Suprapubic skin (tissue), 4 donors: ENCODE data around the gene NKD2. TPM values are rescaled to one million over a fixed set of nuclear protein-coding genes. Genes with fewer than 3 reads are reported as not detected.
"Not testable (repeated sequence)": the region's sequence is repeated elsewhere in the genome, so short reads cannot be mapped to it uniquely, and the experiment has no call there.

ENCODE experiments used
- DNase-seq, 2 donors: peaks; one replicate each; pipeline ENCODE4 v3.0.0-alpha.2; 2019; ENCODE audit warnings: low spot score in 2 of 2
- H3K27ac ChIP-seq: fragments of 200-600 bp; sonication (generic); one replicate; pipeline ENCODE4 v1.5.1; 2019
- H3K27me3 ChIP-seq: fragments of 200-600 bp; sonication (generic); one replicate; pipeline ENCODE4 v1.5.1; 2019
- H3K36me3 ChIP-seq: fragments of 200-600 bp; sonication (generic); one replicate; pipeline ENCODE4 v1.5.1; 2019
- H3K4me1 ChIP-seq: fragments of 200-600 bp; sonication (generic); one replicate; pipeline ENCODE4 v1.5.1; 2019
- H3K4me3 ChIP-seq: fragments of 200-600 bp; sonication (generic); one replicate; pipeline ENCODE4 v1.5.1; 2019; ENCODE audit warnings: mild to moderate bottlenecking
- H3K9me3 ChIP-seq: fragments of 200-600 bp; sonication (generic); one replicate; pipeline ENCODE4 v1.5.1; 2019
- CTCF ChIP-seq, 2 donors: fragments of 200-600 bp in 1 of 2; fragments of 450-650 bp in 1 of 2; sonication (generic) in 1 of 2; IDR thresholded peaks; one replicate each; pipeline ENCODE4 v1.5.1; 2016 to 2019; ENCODE audit warnings: antibody characterized with exemption in 2 of 2, mild to moderate bottlenecking in 1 of 2, moderate library complexity in 1 of 2
- EP300 ChIP-seq: sonication (generic); formaldehyde crosslinking; IDR thresholded peaks from one replicate; pipeline ENCODE4 v1.6.1; 2017; ENCODE audit warnings: antibody characterized with exemption
- POLR2A ChIP-seq, 2 donors: fragments of 450-650 bp; IDR thresholded peaks; one replicate each; pipeline ENCODE4 v1.6.1; 2017; ENCODE audit warnings: antibody characterized with exemption in 2 of 2, mild to moderate bottlenecking in 2 of 2, moderate library complexity in 2 of 2
- POLR2AphosphoS5 ChIP-seq, 3 donors: sonication (generic); formaldehyde crosslinking; IDR thresholded peaks; one replicate each; pipeline ENCODE4 v1.6.1; 2017; ENCODE audit warnings: antibody characterized with exemption in 3 of 3
- WGBS: methylation state at CpG from one replicate; pipeline ENCODE4 v1.1.5; 2018; 5-methylcytosine and 5-hydroxymethylcytosine counted together
- total RNA-seq, 4 donors: library from RNA; depleted of rRNA; stranded (reverse); fragments of >200 nt; gene quantifications; one replicate each; pipeline ENCODE4 v1.1.0, GENCODE V29; 2016

The NKD2 gene
- total RNA-seq, 4 donors from 2014 or later, result 7.9 to 13.0 (median 10.6) TPM

- Histone ChIP-seq H3K27me3 (peaks cover 8% of the 10 kb centered on the region), H3K27ac (no peak overlapping the region), H3K4me1 (peaks cover 10% of the 10 kb centered on the region), H3K4me3 (no peak overlapping the region), H3K9me3 (no peaks in the 10 kb centered on the region), H3K36me3 (no peaks in the 10 kb centered on the region)
- peak in 1 of 2 donors; percentile 73 for DNase-seq
- 53% methylated on average over 16 of the region's 29 CpGs for WGBS
- TF ChIP-seq POLR2AphosphoS5 (IDR thresholded peaks at IDR 0.05), result no peak
- no peak for TF ChIP-seq POLR2A (IDR thresholded peaks at IDR 0.05)
- TF ChIP-seq CTCF (IDR thresholded peaks at IDR 0.05), result no peak
- TF ChIP-seq EP300, result no peak
Measured at GRCh38 chr5:1021136-1021968, 12.8 kb downstream of the NKD2 start.

GRCh38 chr5:1021969-1022336, 13.4 kb downstream of the NKD2 start:
- not testable (repeated sequence) for H3K36me3 ChIP-seq, H3K9me3 ChIP-seq, H3K27ac ChIP-seq, H3K4me3 ChIP-seq, H3K4me1 ChIP-seq, H3K27me3 ChIP-seq
- WGBS, result 75% methylated on average over 9 of the region's 9 CpGs
- peak in 1 of 2 donors; percentile 48 for DNase-seq

GRCh38 chr5:1026700-1027621, 18.4 kb downstream of the NKD2 start:
- Histone ChIP-seq H3K4me3 (no peak overlapping the region), H3K36me3 (no peaks in the 10 kb centered on the region), H3K27me3 (peaks cover 28% of the 10 kb centered on the region), H3K4me1 (peaks cover 7% of the 10 kb centered on the region), H3K27ac (no peak overlapping the region), H3K9me3 (no peaks in the 10 kb centered on the region)
- 69% methylated on average over 23 of the region's 29 CpGs for WGBS
- peak in 1 of 2 donors; percentile 72 for DNase-seq
- TF ChIP-seq POLR2A (IDR thresholded peaks at IDR 0.05) (no peak), POLR2AphosphoS5 (IDR thresholded peaks at IDR 0.05) (no peak), CTCF (IDR thresholded peaks at IDR 0.05) (no peak), EP300 (no peak)

GRCh38 chr5:1027631-1028441, 19.2 kb downstream of the NKD2 start:
- peaks cover 28% of the 10 kb centered on the region for H3K27me3 ChIP-seq
- no peaks in the 10 kb centered on the region for H3K9me3 ChIP-seq
- peaks cover 7% of the 10 kb centered on the region for H3K4me1 ChIP-seq
- TF ChIP-seq CTCF (IDR thresholded peaks at IDR 0.05) (no peak), POLR2AphosphoS5 (IDR thresholded peaks at IDR 0.05) (no peak), POLR2A (IDR thresholded peaks at IDR 0.05) (no peak), EP300 (no peak)
- no peak overlapping the region for H3K27ac ChIP-seq
- H3K36me3 ChIP-seq, result no peaks in the 10 kb centered on the region
- 87% methylated on average over 25 of the region's 40 CpGs for WGBS
- H3K4me3 ChIP-seq, result no peak overlapping the region
- DNase-seq, result peak; percentile 60 to 77

GRCh38 chr5:1028481-1029281, 20.1 kb downstream of the NKD2 start:
- H3K27me3 ChIP-seq, result peaks cover 28% of the 10 kb centered on the region
- no peaks in the 10 kb centered on the region for H3K36me3 ChIP-seq
- DNase-seq, result peak in 1 of 2 donors; percentile 60
- H3K4me3 ChIP-seq, result no peak overlapping the region
- 75% methylated on average over 25 of the region's 26 CpGs for WGBS
- peaks cover 7% of the 10 kb centered on the region for H3K4me1 ChIP-seq
- no peak overlapping the region for H3K27ac ChIP-seq
- H3K9me3 ChIP-seq, result no peaks in the 10 kb centered on the region
- TF ChIP-seq POLR2AphosphoS5 (IDR thresholded peaks at IDR 0.05) (no peak), CTCF (IDR thresholded peaks at IDR 0.05) (no peak), POLR2A (IDR thresholded peaks at IDR 0.05) (no peak)
